Measurements from ENCODE around the gene CCDC175.

Gene CCDC175

GRCh38 chr14:59580911-59581310 lies 4.3 kb upstream of the CCDC175 start:
- H3K9ac ChIP-seq (ENCODE audit: low read length), result no peak overlapping the region
- no peaks in the 10 kb centered on the region for H3K27me3 ChIP-seq (ENCODE audit: insufficient read depth, low read length)
- no peak overlapping the region for H3K4me2 ChIP-seq (ENCODE audit: low read length)
- H3K4me3 ChIP-seq (ENCODE audit: low read depth, low read length, poor library complexity, severe bottlenecking), result no peak overlapping the region
- no peaks in the 10 kb centered on the region for H3K36me3 ChIP-seq (ENCODE audit: insufficient read depth, low read length)
- no peak for TF ChIP-seq EZH2 (IDR thresholded peaks at IDR 0.05; ENCODE audit: borderline replicate concordance, low read length)
- TF ChIP-seq CTCF (IDR thresholded peaks at IDR 0.05; ENCODE audit: low read length), result no peak
- H3K79me2 ChIP-seq (ENCODE audit: insufficient read depth, low read length), result no peaks in the 10 kb centered on the region
- no peaks in the 10 kb centered on the region for H3F3A ChIP-seq (ENCODE audit: insufficient read depth, low read length)
- H3K4me1 ChIP-seq (ENCODE audit: insufficient read depth, low read length, severe bottlenecking), result peaks cover 7% of the 10 kb centered on the region
- H3K9me2 ChIP-seq (ENCODE audit: low read depth, low read length), result no peaks in the 10 kb centered on the region
- no peak overlapping the region for H3K27ac ChIP-seq (ENCODE audit: low read depth, low read length, poor library complexity, severe bottlenecking)
- no peaks in the 10 kb centered on the region for H3K9me3 ChIP-seq (ENCODE audit: low read length)
- no peak overlapping the region for H2AFZ ChIP-seq (ENCODE audit: low read length)
- no peaks in the 10 kb centered on the region for H4K20me1 ChIP-seq (ENCODE audit: insufficient read depth, low read length)

GRCh38 chr14:59570122-59570521 lies 6.5 kb downstream of the CCDC175 start:
- Histone ChIP-seq H2AFZ (ENCODE audit: low read length) (no peak overlapping the region), H3K9me3 (ENCODE audit: low read length) (no peaks in the 10 kb centered on the region), H3K4me1 (ENCODE audit: insufficient read depth, low read length, severe bottlenecking) (no peaks in the 10 kb centered on the region), H3K27me3 (ENCODE audit: insufficient read depth, low read length) (no peaks in the 10 kb centered on the region), H3K9ac (ENCODE audit: low read length) (no peak overlapping the region), H3F3A (ENCODE audit: insufficient read depth, low read length) (no peaks in the 10 kb centered on the region), H3K4me2 (ENCODE audit: low read length) (no peak overlapping the region), H3K36me3 (ENCODE audit: insufficient read depth, low read length) (no peaks in the 10 kb centered on the region), H3K79me2 (ENCODE audit: insufficient read depth, low read length) (no peaks in the 10 kb centered on the region), H3K27ac (ENCODE audit: low read depth, low read length, poor library complexity, severe bottlenecking) (no peak overlapping the region), H3K4me3 (ENCODE audit: low read depth, low read length, poor library complexity, severe bottlenecking) (no peak overlapping the region), H4K20me1 (ENCODE audit: insufficient read depth, low read length) (no peaks in the 10 kb centered on the region), H3K9me2 (ENCODE audit: low read depth, low read length) (no peaks in the 10 kb centered on the region)
- peak; percentile 20; the same call in 1 of the 2 replicates for TF ChIP-seq CTCF (IDR thresholded peaks at IDR 0.05; ENCODE audit: low read length)
- no peak for TF ChIP-seq EZH2 (IDR thresholded peaks at IDR 0.05; ENCODE audit: borderline replicate concordance, low read length)

- Histone ChIP-seq H3K27me3 (ENCODE audit: insufficient read depth, low read length) (no peaks in the 10 kb centered on the region), H3F3A (ENCODE audit: insufficient read depth, low read length) (no peaks in the 10 kb centered on the region), H4K20me1 (ENCODE audit: insufficient read depth, low read length) (no peaks in the 10 kb centered on the region), H3K27ac (ENCODE audit: low read depth, low read length, poor library complexity, severe bottlenecking) (no peak overlapping the region), H3K4me3 (ENCODE audit: low read depth, low read length, poor library complexity, severe bottlenecking) (no peak overlapping the region), H3K9me2 (ENCODE audit: low read depth, low read length) (no peaks in the 10 kb centered on the region), H2AFZ (ENCODE audit: low read length) (no peak overlapping the region), H3K36me3 (ENCODE audit: insufficient read depth, low read length) (no peaks in the 10 kb centered on the region), H3K9me3 (ENCODE audit: low read length) (no peaks in the 10 kb centered on the region), H3K79me2 (ENCODE audit: insufficient read depth, low read length) (no peaks in the 10 kb centered on the region), H3K4me2 (ENCODE audit: low read length) (no peak overlapping the region), H3K4me1 (ENCODE audit: insufficient read depth, low read length, severe bottlenecking) (no peaks in the 10 kb centered on the region), H3K9ac (ENCODE audit: low read length) (no peak overlapping the region)
- TF ChIP-seq CTCF (IDR thresholded peaks at IDR 0.05; ENCODE audit: low read length), result no peak
- TF ChIP-seq EZH2 (IDR thresholded peaks at IDR 0.05; ENCODE audit: borderline replicate concordance, low read length), result no peak
Observed at GRCh38 chr14:59566725-59567124, 9.9 kb downstream of the CCDC175 start.
